VCaP (cell line): Measurements from ENCODE around the gene TNRC6A.

ENCODE experiments used
- H3K27ac ChIP-seq: fragments of 450-650 bp; 2 replicates; pipeline ENCODE4 v1.5.1; 2017
- TF ChIP-seq, protein P1 (sequence below): fragments of 450-650 bp; conservative IDR thresholded peaks from 2 replicates; pipeline ENCODE4 v1.5.1; 2017; ENCODE audit warnings: mild to moderate bottlenecking, moderate library complexity

TNRC6A gene

DNA sequence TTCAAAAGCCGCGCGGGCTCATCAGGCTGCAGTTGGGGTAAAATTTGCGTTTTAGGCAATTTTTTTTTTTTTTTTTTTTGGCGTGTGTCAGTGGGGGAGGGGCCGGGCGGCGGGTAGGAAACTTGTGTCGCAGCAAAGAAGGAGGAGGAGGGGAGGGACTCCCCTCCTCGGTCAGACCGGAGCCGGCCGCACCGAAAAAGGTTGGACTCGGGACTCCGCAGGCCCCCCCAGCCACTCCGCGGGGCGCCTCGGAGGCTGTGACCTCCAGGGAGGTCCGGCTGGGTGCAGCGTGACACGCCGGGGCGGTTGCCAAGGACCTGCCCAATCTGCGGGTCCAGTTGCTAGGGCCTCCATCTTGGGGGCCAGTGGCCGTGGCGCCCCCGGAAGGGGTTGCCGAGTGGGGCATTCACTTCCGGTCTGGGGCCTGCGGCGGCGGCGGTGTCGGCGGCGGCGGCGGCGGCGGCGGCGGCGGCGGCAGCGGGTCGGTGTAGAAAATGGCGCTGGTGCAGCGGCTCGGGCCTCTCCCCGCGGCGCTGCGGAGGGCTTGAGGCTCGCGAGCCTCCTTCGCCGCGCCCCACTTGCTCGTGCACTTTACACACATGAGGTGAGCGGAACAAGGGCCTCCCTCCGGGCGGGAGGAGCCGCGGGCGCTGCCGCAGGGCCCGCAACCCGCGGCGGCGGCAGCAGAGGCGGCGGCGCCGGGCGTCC lies at the start of gene TNRC6A:
Gene TNRC6A (plus strand): TSS at position 409 of the 708 bp plus-strand sequence. CDS start 191 bp downstream, at position 600.
- peak within 1 kb of the TSS; percentile 89 for H3K27ac ChIP-seq
- TF ChIP-seq, protein P1, sequence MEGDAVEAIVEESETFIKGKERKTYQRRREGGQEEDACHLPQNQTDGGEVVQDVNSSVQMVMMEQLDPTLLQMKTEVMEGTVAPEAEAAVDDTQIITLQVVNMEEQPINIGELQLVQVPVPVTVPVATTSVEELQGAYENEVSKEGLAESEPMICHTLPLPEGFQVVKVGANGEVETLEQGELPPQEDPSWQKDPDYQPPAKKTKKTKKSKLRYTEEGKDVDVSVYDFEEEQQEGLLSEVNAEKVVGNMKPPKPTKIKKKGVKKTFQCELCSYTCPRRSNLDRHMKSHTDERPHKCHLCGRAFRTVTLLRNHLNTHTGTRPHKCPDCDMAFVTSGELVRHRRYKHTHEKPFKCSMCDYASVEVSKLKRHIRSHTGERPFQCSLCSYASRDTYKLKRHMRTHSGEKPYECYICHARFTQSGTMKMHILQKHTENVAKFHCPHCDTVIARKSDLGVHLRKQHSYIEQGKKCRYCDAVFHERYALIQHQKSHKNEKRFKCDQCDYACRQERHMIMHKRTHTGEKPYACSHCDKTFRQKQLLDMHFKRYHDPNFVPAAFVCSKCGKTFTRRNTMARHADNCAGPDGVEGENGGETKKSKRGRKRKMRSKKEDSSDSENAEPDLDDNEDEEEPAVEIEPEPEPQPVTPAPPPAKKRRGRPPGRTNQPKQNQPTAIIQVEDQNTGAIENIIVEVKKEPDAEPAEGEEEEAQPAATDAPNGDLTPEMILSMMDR = no peak

DNA sequence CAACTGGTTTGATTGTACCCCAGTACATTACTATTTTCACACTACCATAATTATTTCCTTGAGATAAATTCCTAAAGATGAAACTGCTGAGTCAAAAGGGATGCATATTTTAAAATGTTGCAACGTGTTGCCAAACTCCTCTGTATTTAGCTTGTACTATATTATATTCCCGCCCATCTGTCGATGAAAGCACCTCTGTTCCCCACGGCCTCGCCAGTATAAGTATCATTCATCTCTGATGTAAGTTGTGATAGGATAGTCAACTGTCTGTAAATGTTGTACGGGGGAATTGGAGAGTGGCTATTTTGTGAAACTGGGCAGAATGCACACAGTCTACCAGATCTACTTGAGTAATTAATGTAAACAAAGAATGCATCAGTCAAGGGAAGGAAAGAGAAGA lies 47.7 kb upstream of the TNRC6A start:
- H3K27ac ChIP-seq = no peak overlapping the region
- TF ChIP-seq, protein P1 = no peak

DNA sequence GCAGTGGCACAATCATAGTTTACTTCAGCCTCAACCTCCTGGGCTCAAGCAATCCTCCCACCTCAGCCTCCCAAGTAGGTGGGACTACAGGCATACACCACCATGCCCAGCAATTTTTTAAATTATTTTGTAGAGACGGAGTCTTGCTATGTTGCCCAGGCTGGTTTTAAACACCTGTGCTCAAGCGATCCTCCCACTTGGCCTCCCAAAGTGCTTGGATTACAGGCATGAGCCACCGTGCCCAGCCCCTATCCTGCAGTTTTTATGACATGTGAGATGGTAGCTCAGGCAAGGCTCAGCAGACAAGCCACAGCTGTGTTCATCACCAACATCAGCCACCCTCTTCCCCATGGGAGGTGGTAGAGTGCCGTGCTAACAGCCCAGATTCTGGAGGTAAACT lies 46.2 kb upstream of the TNRC6A start:
- no peak overlapping the region for H3K27ac ChIP-seq
- TF ChIP-seq, protein P1 = no peak

DNA sequence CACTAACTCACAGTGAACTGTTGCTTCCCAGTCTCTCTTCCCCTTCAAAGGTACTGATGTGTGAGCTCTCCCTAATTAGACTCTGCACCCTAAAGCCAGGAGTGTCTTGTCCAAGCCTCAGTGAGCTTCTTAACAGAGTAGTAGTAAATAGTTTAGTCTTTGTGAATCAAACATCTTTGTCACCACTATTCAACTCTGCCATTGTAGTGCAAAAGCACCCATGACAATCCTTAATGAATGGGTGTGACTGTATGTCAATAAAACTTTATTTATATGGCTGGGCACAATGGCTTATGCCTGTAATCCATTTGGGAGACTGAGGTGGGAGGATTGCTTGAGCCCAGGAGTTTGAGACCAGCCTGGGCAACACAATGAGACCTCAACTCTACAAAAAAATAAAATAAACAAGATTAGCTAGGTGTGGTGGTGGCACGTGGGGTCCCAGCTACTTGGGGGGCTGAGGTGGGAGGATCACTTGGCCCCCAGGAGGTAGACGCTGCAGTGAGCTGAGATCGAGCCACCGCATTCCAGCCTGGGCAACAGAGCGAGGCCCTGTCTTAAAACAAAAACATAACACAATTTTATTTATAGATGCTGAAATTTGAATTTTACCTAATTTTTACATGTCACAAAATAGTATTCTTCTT lies 45.5 kb upstream of the TNRC6A start:
- TF ChIP-seq, protein P1 = no peak
- H3K27ac ChIP-seq = no peak overlapping the region

DNA sequence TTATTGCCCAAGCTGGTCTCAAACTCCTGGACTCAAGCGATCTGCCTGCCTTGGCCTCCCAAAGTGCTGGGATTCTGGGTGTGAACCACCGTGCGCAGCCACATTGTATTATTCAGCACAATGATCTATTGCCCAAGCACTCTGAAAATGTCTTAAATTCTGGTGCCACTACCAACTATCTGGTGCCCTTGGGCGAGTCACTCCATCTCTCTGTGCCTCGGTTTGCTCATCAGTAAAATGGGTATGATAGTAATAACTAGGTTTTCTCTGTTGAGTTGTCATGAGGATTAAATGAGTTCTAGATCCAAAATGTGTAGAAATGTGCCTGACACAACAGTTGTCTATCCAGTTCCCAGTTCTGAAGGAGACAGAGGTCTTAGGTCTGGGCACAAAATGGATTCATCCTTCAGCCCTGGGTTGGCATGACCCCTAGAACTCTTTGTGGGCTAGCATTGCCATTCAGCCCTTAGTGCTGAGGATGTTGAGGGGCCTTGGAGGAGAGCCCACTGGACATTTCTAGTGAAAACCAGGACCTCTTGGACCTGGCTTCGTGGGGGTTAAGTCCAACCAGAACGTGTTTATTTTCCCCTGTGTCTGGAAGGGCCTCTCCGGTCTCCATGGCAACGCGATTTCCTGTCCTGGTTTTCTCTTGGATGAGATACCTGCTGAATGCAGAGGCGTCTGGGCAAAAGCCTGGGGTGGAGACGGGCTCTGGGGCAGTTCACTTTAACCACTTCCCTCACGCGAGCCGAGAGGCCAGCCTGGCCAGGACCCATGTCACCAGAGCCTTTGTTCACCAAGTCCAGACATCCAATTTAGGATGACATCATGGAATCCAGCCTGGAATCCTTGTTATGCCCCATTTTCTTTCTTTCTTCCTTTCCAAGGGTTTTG lies 43.7 kb upstream of the TNRC6A start:
- no peak overlapping the region for H3K27ac ChIP-seq
- TF ChIP-seq, protein P1 = no peak

DNA sequence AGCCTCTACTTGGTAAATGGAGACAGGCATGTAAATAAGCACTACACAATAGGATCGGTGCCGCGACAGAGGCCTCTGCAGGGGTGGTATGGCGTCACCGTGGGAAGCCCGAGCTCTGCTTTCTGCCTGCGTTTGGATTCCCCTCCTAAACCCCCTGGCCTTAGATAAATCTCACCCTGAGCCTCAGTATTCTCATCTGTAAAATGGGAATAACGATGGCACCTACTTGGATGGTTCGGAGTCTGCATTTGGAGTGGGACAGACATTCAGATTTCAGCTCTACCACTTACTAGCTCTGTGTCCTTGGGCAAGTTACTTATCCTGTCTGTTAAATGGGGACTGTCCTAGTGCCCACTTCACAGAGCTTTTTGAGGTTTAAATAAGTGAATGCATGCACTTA lies 42.8 kb upstream of the TNRC6A start:
- TF ChIP-seq, protein P1 = no peak
- H3K27ac ChIP-seq = no peak overlapping the region

DNA sequence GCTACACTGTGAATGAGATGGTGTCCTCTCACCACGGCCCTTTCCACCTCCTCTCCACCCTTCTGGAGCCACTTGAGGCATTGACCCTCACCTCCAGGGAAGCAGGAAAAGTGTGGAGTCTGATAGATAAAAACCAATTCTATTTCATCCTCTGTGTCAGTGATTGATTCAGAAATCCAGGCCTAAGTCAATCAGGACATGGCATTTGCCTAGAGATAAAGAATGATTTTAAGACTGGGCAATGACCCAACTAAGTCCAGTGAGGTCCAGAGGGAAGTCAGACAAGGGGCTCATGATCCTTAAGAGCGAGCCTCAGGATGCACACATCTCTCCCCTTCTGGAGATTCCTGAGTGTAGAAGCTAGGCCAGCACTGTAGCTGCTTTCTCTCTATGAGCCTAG lies 41.1 kb upstream of the TNRC6A start:
- H3K27ac ChIP-seq = no peak overlapping the region
- TF ChIP-seq, protein P1 = no peak
